ENCODE results near the gene OXSR1. TPM values are rescaled to one million over a fixed set of nuclear protein-coding genes. Genes with fewer than 3 reads are reported as not detected.
"Not testable (repeated sequence)": the region's sequence is repeated elsewhere in the genome, so short reads cannot be mapped to it uniquely, and the experiment has no call there.

Gene OXSR1
- total RNA-seq, 2 donors from 2014 or later, result 21.2 to 32.7 TPM

DNA sequence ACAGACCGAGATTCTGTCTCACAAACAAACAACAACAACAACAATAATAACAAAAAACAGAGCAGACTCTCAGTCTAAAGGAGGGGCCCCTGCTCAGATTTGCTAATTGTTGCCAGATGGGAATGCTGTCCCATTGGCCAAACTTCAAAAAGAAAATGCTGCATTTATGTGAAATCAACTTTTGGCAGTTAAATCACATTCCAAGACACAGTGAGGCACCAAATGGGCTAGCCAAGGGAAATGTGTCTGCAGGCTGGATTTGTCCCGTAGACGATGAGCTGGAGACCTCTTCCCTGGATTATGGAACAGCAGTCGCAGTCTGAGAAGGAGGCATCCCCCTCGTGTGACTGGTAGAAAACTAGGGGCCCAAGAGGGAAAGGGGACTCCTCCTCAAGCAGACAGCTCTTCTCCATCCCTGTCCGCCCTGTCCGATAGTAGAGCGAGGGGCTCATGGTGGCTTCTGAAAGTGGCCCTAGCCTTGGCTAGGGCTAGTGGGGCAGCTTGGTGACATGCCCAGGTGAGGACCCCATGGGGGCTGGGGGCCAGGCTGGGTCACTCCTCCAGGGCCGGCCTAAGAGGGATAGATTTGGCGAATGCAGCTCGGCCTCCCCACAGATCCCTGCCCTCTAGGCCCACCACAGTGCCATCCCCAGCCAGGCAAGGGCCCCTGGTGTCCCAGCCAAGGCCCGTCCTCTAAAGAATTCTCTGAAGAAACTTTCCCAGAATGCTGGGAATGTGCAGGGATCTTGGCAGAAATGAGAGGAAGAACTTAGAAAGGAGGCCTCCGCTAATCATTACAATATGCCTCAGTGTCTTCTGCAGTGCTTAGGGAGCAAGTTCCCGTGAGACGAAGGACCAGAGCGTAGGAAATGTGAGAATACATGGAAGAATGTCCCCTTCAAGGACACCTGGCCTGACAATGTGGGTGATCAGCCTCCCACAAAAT is 118.7 kb downstream of the OXSR1 start:
- WGBS, result 87% methylated on average over 16 of the region's 16 CpGs
- H3K4me3 ChIP-seq, result no peak overlapping the region
- no peaks in the 10 kb centered on the region for H3K36me3 ChIP-seq
- DNase-seq (ENCODE audit: low spot score), result no peak
- H3K9me3 ChIP-seq, result no peaks in the 10 kb centered on the region
- intact Hi-C loops (cut with DNase I), result no loop called here
- no peak for TF ChIP-seq POLR2AphosphoS5 (IDR thresholded peaks at IDR 0.05)
- no peak for TF ChIP-seq POLR2A (IDR thresholded peaks at IDR 0.05)
- TF ChIP-seq, protein P1, sequence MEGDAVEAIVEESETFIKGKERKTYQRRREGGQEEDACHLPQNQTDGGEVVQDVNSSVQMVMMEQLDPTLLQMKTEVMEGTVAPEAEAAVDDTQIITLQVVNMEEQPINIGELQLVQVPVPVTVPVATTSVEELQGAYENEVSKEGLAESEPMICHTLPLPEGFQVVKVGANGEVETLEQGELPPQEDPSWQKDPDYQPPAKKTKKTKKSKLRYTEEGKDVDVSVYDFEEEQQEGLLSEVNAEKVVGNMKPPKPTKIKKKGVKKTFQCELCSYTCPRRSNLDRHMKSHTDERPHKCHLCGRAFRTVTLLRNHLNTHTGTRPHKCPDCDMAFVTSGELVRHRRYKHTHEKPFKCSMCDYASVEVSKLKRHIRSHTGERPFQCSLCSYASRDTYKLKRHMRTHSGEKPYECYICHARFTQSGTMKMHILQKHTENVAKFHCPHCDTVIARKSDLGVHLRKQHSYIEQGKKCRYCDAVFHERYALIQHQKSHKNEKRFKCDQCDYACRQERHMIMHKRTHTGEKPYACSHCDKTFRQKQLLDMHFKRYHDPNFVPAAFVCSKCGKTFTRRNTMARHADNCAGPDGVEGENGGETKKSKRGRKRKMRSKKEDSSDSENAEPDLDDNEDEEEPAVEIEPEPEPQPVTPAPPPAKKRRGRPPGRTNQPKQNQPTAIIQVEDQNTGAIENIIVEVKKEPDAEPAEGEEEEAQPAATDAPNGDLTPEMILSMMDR (IDR thresholded peaks at IDR 0.05), result no peak
- no peaks in the 10 kb centered on the region for H3K27me3 ChIP-seq (replicated peaks; ENCODE audit: insufficient read depth)
- H3K4me1 ChIP-seq (replicated peaks), result no peaks in the 10 kb centered on the region
- H3K27ac ChIP-seq, result no peak overlapping the region

DNA sequence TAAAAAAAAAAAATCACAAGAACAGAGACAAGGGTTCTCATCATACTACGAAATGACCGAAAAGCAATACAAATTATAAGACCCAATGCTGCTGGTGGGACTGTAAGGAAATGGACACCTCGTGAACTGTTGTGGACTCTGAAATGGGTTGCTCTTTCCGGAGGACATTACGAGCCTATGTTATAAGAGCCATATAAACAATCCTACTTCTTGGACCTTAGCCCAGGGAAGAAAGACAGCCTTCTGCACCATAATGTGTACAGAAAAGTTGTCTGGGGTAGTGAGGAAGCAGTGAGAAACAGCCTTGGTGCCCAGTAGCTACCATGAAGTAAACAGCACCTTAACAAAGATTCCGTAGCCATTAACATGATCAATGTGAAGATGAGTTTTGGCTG is 119.4 kb downstream of the OXSR1 start:
- WGBS, result 67% methylated on average over 6 of the region's 6 CpGs
- H3K27me3 ChIP-seq (replicated peaks; ENCODE audit: insufficient read depth), result no peaks in the 10 kb centered on the region
- intact Hi-C loops (cut with DNase I), result no loop called here
- TF ChIP-seq, protein P1 (IDR thresholded peaks at IDR 0.05), result no peak
- no peaks in the 10 kb centered on the region for H3K36me3 ChIP-seq
- DNase-seq (ENCODE audit: low spot score), result no peak
- H3K9me3 ChIP-seq, result no peaks in the 10 kb centered on the region
- no peak overlapping the region for H3K27ac ChIP-seq
- no peak overlapping the region for H3K4me3 ChIP-seq
- no peaks in the 10 kb centered on the region for H3K4me1 ChIP-seq (replicated peaks)

DNA sequence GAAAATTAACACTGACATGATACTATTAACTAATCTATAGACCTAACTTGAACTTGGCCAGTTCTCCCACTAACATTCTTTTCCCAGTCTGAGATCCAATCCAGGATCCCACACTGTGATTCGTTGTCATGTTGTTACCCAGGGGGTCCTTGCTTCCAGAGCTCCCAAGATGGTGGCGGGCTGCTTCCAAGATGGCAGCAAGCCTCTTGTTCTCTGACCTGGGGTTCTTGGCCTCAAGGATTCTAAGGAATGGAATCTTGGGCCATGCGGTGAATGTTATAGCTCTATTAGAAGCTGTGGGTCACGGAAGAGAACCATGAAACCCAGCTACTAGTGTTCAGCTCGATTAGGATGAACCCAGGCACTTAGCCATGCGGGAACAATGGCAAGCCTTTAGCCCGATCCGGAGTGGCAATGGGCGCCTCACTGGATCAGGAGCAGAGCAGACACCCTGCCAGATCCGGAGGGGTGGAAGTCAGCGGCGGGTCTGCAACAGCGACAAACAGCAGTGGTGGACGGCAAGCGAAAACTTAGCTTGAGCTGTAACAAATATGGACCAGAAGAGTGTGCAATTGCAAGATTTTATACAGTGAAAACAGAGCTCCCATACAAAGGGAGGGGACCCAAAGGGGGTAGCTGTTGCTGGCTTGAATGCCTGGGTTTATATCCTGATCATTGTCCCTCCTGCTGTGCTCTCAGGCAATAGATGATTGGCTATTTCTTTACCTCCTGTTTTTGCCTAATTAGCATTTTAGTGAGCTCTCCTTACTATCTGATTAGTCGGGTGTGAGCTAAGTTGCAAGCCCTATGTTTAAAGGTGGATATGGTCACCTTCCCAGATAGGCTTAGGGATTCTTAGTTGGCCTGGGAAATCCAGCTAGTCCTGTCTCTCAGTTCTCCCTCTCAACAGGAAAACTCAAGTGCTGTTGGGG is 124.2 kb downstream of the OXSR1 start:
- DNase-seq (ENCODE audit: low spot score); intact Hi-C loops (cut with DNase I); H3K27me3 ChIP-seq (replicated peaks; ENCODE audit: insufficient read depth); H3K4me3 ChIP-seq; H3K9me3 ChIP-seq; H3K27ac ChIP-seq; H3K36me3 ChIP-seq; H3K4me1 ChIP-seq (replicated peaks): not testable (repeated sequence)
- WGBS, result 92% methylated on average over 16 of the region's 16 CpGs

DNA sequence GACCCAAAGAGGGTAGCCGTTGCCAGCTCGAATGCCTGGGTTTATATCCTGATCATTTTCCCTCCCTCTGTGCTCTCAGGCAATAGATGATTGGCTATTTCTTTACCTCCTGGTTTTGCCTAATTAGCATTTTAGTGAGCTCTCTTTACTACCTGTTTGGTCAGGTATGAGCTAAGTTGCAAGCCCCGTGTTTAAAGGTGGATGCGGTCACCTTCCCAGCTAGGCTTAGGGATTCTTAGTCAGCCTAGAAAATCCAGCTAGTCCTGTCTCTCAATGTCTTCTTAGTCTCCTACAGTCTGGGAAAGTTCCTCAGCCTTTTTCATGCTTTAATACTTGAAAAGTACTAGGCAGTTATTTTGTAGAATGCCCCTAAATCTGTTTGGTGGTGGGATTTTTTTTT is 131.7 kb downstream of the OXSR1 start:
- DNase-seq (ENCODE audit: low spot score); H3K27ac ChIP-seq; H3K36me3 ChIP-seq; H3K4me3 ChIP-seq; H3K27me3 ChIP-seq (replicated peaks; ENCODE audit: insufficient read depth); intact Hi-C loops (cut with DNase I); H3K4me1 ChIP-seq (replicated peaks); H3K9me3 ChIP-seq: not testable (repeated sequence)
- 28% methylated on average over 4 of the region's 4 CpGs for WGBS

DNA sequence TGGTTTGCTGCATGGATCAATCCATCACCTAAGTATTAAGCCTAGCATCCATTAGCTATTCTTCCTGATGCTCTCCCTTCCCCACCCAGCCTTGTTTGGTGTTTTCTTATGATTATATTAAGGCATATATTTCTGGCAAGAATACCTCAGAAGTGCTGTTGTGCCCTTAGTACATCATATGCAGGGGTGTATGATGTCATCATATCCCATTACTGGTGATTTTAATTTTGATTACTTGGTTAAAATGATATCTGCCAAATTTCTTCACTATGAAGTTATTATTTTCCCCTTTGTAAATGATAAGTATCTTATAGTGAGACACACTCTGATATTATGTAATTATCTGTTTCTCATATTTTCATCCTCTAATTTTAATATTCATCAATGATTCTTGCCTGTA is 132.2 kb downstream of the OXSR1 start:
- Histone ChIP-seq H3K4me1 (replicated peaks) (no peaks in the 10 kb centered on the region), H3K4me3 (no peak overlapping the region), H3K36me3 (no peaks in the 10 kb centered on the region), H3K27me3 (replicated peaks; ENCODE audit: insufficient read depth) (no peaks in the 10 kb centered on the region), H3K27ac (no peak overlapping the region), H3K9me3 (no peaks in the 10 kb centered on the region)
- intact Hi-C loops (cut with DNase I), result no loop called here
- DNase-seq (ENCODE audit: low spot score), result no peak
- TF ChIP-seq POLR2A (IDR thresholded peaks at IDR 0.05), result no peak
- TF ChIP-seq, protein P1 (IDR thresholded peaks at IDR 0.05), result no peak
- TF ChIP-seq POLR2AphosphoS5 (IDR thresholded peaks at IDR 0.05), result no peak
